ENCODE measurements around the gene PRX. TPM values are rescaled to one million over a fixed set of nuclear protein-coding genes. Genes with fewer than 3 reads are reported as not detected.

The PRX gene
- total and polyA plus RNA-seq, 9 of the 15 experiments (the other 6 are each of a cell fraction or from before 2014, with no cell fraction given), result 0.65 to 3.5 (median 1.7) TPM; not detected in 2

- TF ChIP-seq TSHZ1 (CRISPR knock-in tag; IDR thresholded peaks at IDR 0.05) (no peak), SMC3 (conservative IDR thresholded peaks at IDR 0.05; ENCODE audit: insufficient read depth, low read depth, low read length) (no peak), ZBTB26 (CRISPR knock-in tag; IDR thresholded peaks at IDR 0.05) (no peak), HMG20A (CRISPR knock-in tag; conservative IDR thresholded peaks at IDR 0.05) (no peak), VEZF1 (CRISPR knock-in tag; IDR thresholded peaks at IDR 0.05) (peak; percentile 50; the same call in 1 of the 2 replicates), RAD51 (IDR thresholded peaks at IDR 0.05; ENCODE audit: borderline replicate concordance, low read depth) (no peak), CHCHD3 (CRISPR knock-in tag; IDR thresholded peaks at IDR 0.05) (no peak), JUNB (CRISPR knock-in tag; conservative IDR thresholded peaks at IDR 0.05) (no peak), KLF1 (tag; IDR thresholded peaks at IDR 0.05) (no peak), HIVEP1 (CRISPR knock-in tag; IDR thresholded peaks at IDR 0.05) (no peak), PURB (CRISPR knock-in tag; IDR thresholded peaks at IDR 0.05; ENCODE audit: low read depth) (no peak), NFE2L1 (tag; IDR thresholded peaks at IDR 0.05; ENCODE audit: borderline replicate concordance, low read depth) (no peak), NCOA2 (IDR thresholded peaks at IDR 0.05; ENCODE audit: partially characterized antibody in 2 of 2) (no peak), ZNF639 (CRISPR knock-in tag; conservative IDR thresholded peaks at IDR 0.05 in 1 of 2, IDR thresholded peaks at IDR 0.05 in 1 of 2) (no peak), CBFA2T3 (IDR thresholded peaks at IDR 0.05) (0 out of 2 replicates have a peak, but pooled peaks have one; percentile 20), TRIM24 (IDR thresholded peaks at IDR 0.05) (peak in 1 of 2 experiments; percentile 38; a peak in 1 of 4 replicates), GMEB1 (CRISPR knock-in tag; IDR thresholded peaks at IDR 0.05) (no peak), TAF7 (tag; IDR thresholded peaks at IDR 0.05) (no peak), MTA2 (IDR thresholded peaks at IDR 0.05; ENCODE audit: low read depth) (no peak), RB1 (IDR thresholded peaks at IDR 0.05; ENCODE audit: low read depth) (no peak), SP1 (CRISPR knock-in tag; IDR thresholded peaks at IDR 0.05) (no peak)
These were observed 50.1 kb downstream of the PRX start (continued) for GRCh38 chr19:40363069-40363468.
